ENCODE results near the gene KIF21A. TPM values are rescaled to one million over a fixed set of nuclear protein-coding genes. Genes with fewer than 3 reads are reported as not detected.

Gene KIF21A
- total RNA-seq, 1 donor from 2014 or later, result 57.3 TPM

GRCh38 chr12:39419471-39419870 lies 23.4 kb downstream of the KIF21A start:
- peaks cover 3% of the 10 kb centered on the region for H3K9me3 Mint-ChIP-seq (ENCODE audit: low read depth)
- DNase-seq (ENCODE audit: low spot score, unreplicated experiment), result no peak
- H3K4me1 Mint-ChIP-seq (ENCODE audit: low read depth), result peaks cover 9% of the 10 kb centered on the region
- H3K27me3 Mint-ChIP-seq, result no peaks in the 10 kb centered on the region
- TF ChIP-seq CTCF (IDR thresholded peaks at IDR 0.05; ENCODE audit: unreplicated experiment), result no peak
- H3K4me3 Mint-ChIP-seq (ENCODE audit: low read depth), result no peak overlapping the region
- H3K27ac Mint-ChIP-seq, result no peak overlapping the region
- peaks cover 3% of the 10 kb centered on the region for H3K36me3 Mint-ChIP-seq (ENCODE audit: insufficient read depth)

GRCh38 chr12:39417916-39418315 lies 25.0 kb downstream of the KIF21A start:
- no peak overlapping the region for H3K4me3 Mint-ChIP-seq (ENCODE audit: low read depth)
- H3K9me3 Mint-ChIP-seq (ENCODE audit: low read depth), result peaks cover 3% of the 10 kb centered on the region
- H3K4me1 Mint-ChIP-seq (ENCODE audit: low read depth), result peaks cover 18% of the 10 kb centered on the region
- TF ChIP-seq CTCF (IDR thresholded peaks at IDR 0.05; ENCODE audit: unreplicated experiment), result no peak
- no peak overlapping the region for H3K27ac Mint-ChIP-seq
- peaks cover 3% of the 10 kb centered on the region for H3K36me3 Mint-ChIP-seq (ENCODE audit: insufficient read depth)
- DNase-seq (ENCODE audit: low spot score, unreplicated experiment), result no peak
- H3K27me3 Mint-ChIP-seq, result no peaks in the 10 kb centered on the region

- H3K27me3 Mint-ChIP-seq, result no peaks in the 10 kb centered on the region
- no peak overlapping the region for H3K4me3 Mint-ChIP-seq (ENCODE audit: low read depth)
- H3K36me3 Mint-ChIP-seq (ENCODE audit: insufficient read depth), result peaks cover 3% of the 10 kb centered on the region
- DNase-seq (ENCODE audit: low spot score, unreplicated experiment), result no peak
- no peak overlapping the region for H3K27ac Mint-ChIP-seq
- no peak for TF ChIP-seq CTCF (IDR thresholded peaks at IDR 0.05; ENCODE audit: unreplicated experiment)
- H3K4me1 Mint-ChIP-seq (ENCODE audit: low read depth), result peaks cover 21% of the 10 kb centered on the region
- peaks cover 3% of the 10 kb centered on the region for H3K9me3 Mint-ChIP-seq (ENCODE audit: low read depth)
Measured at GRCh38 chr12:39413836-39414771, 28.8 kb downstream of the KIF21A start.

GRCh38 chr12:39412210-39412609 lies 30.7 kb downstream of the KIF21A start:
- DNase-seq (ENCODE audit: low spot score, unreplicated experiment), result no peak
- TF ChIP-seq CTCF (IDR thresholded peaks at IDR 0.05; ENCODE audit: unreplicated experiment), result no peak
- peaks cover 3% of the 10 kb centered on the region for H3K9me3 Mint-ChIP-seq (ENCODE audit: low read depth)
- H3K4me3 Mint-ChIP-seq (ENCODE audit: low read depth), result no peak overlapping the region
- H3K27me3 Mint-ChIP-seq, result no peaks in the 10 kb centered on the region
- peaks cover 21% of the 10 kb centered on the region for H3K4me1 Mint-ChIP-seq (ENCODE audit: low read depth)
- H3K27ac Mint-ChIP-seq, result no peak overlapping the region
- H3K36me3 Mint-ChIP-seq (ENCODE audit: insufficient read depth), result peaks cover 3% of the 10 kb centered on the region

GRCh38 chr12:39406262-39406661 lies 36.7 kb downstream of the KIF21A start:
- H3K9me3 Mint-ChIP-seq (ENCODE audit: low read depth), result no peaks in the 10 kb centered on the region
- no peak overlapping the region for H3K4me3 Mint-ChIP-seq (ENCODE audit: low read depth)
- H3K36me3 Mint-ChIP-seq (ENCODE audit: insufficient read depth), result peaks cover 1% of the 10 kb centered on the region
- H3K4me1 Mint-ChIP-seq (ENCODE audit: low read depth), result peaks cover 11% of the 10 kb centered on the region
- TF ChIP-seq CTCF (IDR thresholded peaks at IDR 0.05; ENCODE audit: unreplicated experiment), result no peak
- H3K27ac Mint-ChIP-seq, result no peak overlapping the region
- no peaks in the 10 kb centered on the region for H3K27me3 Mint-ChIP-seq
- DNase-seq (ENCODE audit: low spot score, unreplicated experiment), result no peak

Data from progenitor cell of endocrine pancreas (in vitro differentiated cells).